K562 (cell line): Measurements from ENCODE around the gene JPH3. TPM values are rescaled to one million over a fixed set of nuclear protein-coding genes. Genes with fewer than 3 reads are reported as not detected.
A peak's percentile ranks its signal among the peaks of the same experiment; 100 is the strongest.

Source experiments
- CCNT2 ChIP-seq: IDR thresholded peaks from 2 replicates; pipeline ENCODE4 v1.6.1; 2011; ENCODE audit warnings: borderline replicate concordance, low read depth, mild to moderate bottlenecking, moderate library complexity, mixed read lengths, low read length; ENCODE audit not compliant: insufficient read length; ENCODE audit errors: extremely low read depth
- EZH2 ChIP-seq: IDR thresholded peaks from 2 replicates; pipeline ENCODE4 v1.6.1; 2012; ENCODE audit warnings: low read depth, mild to moderate bottlenecking, inconsistent platforms, low read length, borderline replicate concordance
- JUNB ChIP-seq: fragments of 450-650 bp; formaldehyde crosslinking; conservative IDR thresholded peaks from 2 replicates; pipeline ENCODE4 v1.4.0; 2020; ENCODE audit warnings: mild to moderate bottlenecking
- MBD2 ChIP-seq: sonication (generic); IDR thresholded peaks from 2 replicates; pipeline ENCODE4 v1.6.1; 2016; ENCODE audit warnings: low read depth, borderline replicate concordance
- MYC ChIP-seq, 2 experiments: fragments of 250-450 bp in 1 of 2; sonication (Bioruptor Pico) in 1 of 2; IDR thresholded peaks; 2 replicates each; pipeline versions ENCODE4 v1.5.1 to v1.6.1; 2012 to 2021; ENCODE audit warnings: low read depth in 2 of 2, borderline replicate concordance in 1 of 2, improper control_type of control experiment in 1 of 2, low read length in 1 of 2, mild to moderate bottlenecking in 1 of 2, moderate library complexity in 1 of 2
- NEUROD1 ChIP-seq: fragments of 150-350 bp; IDR thresholded peaks from 2 replicates; pipeline ENCODE4 v1.6.1; 2014; ENCODE audit warnings: borderline replicate concordance, low read length, low read depth; ENCODE audit not compliant: partially characterized antibody
- NR2C1 ChIP-seq, 2 experiments: fragments of 450-650 bp; IDR thresholded peaks; 2 replicates each; pipeline ENCODE4 v1.6.1; 2017; ENCODE audit warnings: mild to moderate bottlenecking in 2 of 2, antibody characterized with exemption in 1 of 2, inconsistent platforms in 1 of 2, missing compliant biosample characterization in 1 of 2, missing genetic modification characterization in 1 of 2
- PCBP2 ChIP-seq: fragments of 200-400 bp; formaldehyde crosslinking; IDR thresholded peaks from 2 replicates; pipeline ENCODE4 v1.6.1; 2018; ENCODE audit warnings: low read length, low read depth, mild to moderate bottlenecking, moderate library complexity; ENCODE audit not compliant: poor library complexity, severe bottlenecking
- SRSF3 ChIP-seq: fragments of 200-400 bp; formaldehyde crosslinking; IDR thresholded peaks from 2 replicates; pipeline ENCODE4 v1.6.1; 2016; ENCODE audit warnings: mild to moderate bottlenecking, low read length, moderate library complexity; ENCODE audit not compliant: insufficient read depth
- polyA plus RNA-seq, 8 experiments: library from polyadenylated mRNA; depleted of rRNA in 4 of 8; stranded (reverse) in 5 of 8; unstranded in 3 of 8; fragments of >200 nt; fragmentation: Nextera tagmentation in 2 of 8; fragmentation: Illumina TruSeq in 1 of 8; extraction: Ambion mirVana in 2 of 8; extraction: Trizol in 1 of 8; gene quantifications; 2 replicates each; pipeline versions ENCODE4 v1.2.1 to v1.2.3, GENCODE V29; 2011 to 2014; ENCODE audit warnings: inconsistent platforms in 1 of 8, missing spikeins in 1 of 8
- total RNA-seq, 7 experiments: library from RNA; depleted of rRNA in 6 of 7; stranded (reverse); fragments of >200 nt in 6 of 7; fragmentation: Illumina TruSeq in 2 of 7; extraction: Trizol in 2 of 7; gene quantifications; 2 replicates each; pipeline versions ENCODE4 v1.2.1 to v1.2.3, GENCODE V29; 2011 to 2021; ENCODE audit warnings: low replicate concordance in 1 of 7

The JPH3 gene
- total and polyA plus RNA-seq, 9 of the 15 experiments (the other 6 are each of a cell fraction or from before 2014, with no cell fraction given) = 0.01 TPM; not detected in 8

DNA sequence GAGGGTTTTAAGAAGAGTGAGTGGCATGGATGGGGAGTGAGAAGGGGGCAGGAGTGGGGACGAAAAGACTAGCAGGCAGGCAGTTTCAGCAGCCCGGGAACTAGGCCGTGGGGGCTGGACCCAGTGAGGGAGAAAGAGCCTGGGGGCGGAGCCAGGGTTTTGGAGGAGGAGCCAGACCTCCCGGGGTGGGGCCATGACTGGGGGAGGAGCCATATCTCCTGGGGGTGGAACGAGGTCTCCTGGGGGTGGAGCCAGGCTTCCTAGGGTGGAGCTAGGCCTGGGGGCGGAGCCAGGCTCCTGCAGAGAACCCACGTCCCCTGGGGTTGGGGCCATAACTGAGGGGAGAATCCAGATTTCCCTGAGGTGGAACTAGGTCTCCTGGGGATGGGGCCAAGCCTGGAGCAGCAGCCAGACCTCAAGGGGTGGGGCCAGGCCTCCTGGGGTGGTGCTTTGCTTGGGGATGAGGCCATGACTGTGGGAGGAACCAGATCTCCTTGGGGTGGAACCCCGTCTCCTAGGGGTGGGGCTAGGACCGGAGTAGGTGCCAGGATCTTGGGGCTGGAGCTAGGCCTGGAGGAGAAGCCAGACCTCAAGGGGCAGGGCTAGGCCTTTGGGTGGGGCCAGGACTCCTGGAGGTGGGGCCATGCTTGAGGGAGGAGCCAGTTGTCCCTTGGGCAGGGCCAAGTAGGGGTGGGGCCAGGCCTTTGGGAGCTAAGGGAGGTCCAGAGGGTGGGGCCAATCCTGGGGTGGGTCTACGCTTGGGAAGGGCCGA is 41.7 kb upstream of the JPH3 start (continued):
- TF ChIP-seq EZH2 (no peak), MYC (IDR thresholded peaks at IDR 0.05; ENCODE audit: low read depth, low read length) (no peak), MYC (CRISPR knock-in tag; IDR thresholded peaks at IDR 0.05; ENCODE audit: borderline replicate concordance, low read depth) (no peak), CCNT2 (no peak), PCBP2 (no peak), MBD2 (0 out of 2 replicates have a peak, but pooled peaks have one; percentile 26), SRSF3 (no peak), JUNB (CRISPR knock-in tag) (no peak), NR2C1 (IDR thresholded peaks at IDR 0.05) (no peak), NR2C1 (tag; IDR thresholded peaks at IDR 0.05) (no peak), NEUROD1 (no peak)
